Fibroblast of skin of scalp (primary cell): ENCODE measurements around the gene TUBGCP2.
A peak's percentile ranks its signal among the peaks of the same experiment; 100 is the strongest.
"Not testable (repeated sequence)": the region's sequence is repeated elsewhere in the genome, so short reads cannot be mapped to it uniquely, and the experiment has no call there.

Experiments used
- DNase-seq: peaks from one replicate; pipeline ENCODE4 v3.0.0-alpha.2; 2013

The TUBGCP2 gene

GRCh38 chr10:133324198-133324792 is 15.6 kb upstream of the TUBGCP2 start:
- DNase-seq, result peak; percentile 34

GRCh38 chr10:133322064-133322709 is 13.5 kb upstream of the TUBGCP2 start:
- not testable (repeated sequence) for DNase-seq

GRCh38 chr10:133320852-133321422 is 12.3 kb upstream of the TUBGCP2 start:
- not testable (repeated sequence) for DNase-seq

GRCh38 chr10:133318494-133319127 is 9.9 kb upstream of the TUBGCP2 start:
- peak; percentile 50 for DNase-seq

GRCh38 chr10:133316732-133317131 is 8.1 kb upstream of the TUBGCP2 start:
- no peak for DNase-seq

GRCh38 chr10:133316266-133316665 is 7.6 kb upstream of the TUBGCP2 start:
- DNase-seq, result no peak

- DNase-seq, result no peak
Measured at GRCh38 chr10:133315847-133316246, 7.2 kb upstream of the TUBGCP2 start.

- DNase-seq, result no peak
Measured at GRCh38 chr10:133314911-133315310, 6.2 kb upstream of the TUBGCP2 start.

GRCh38 chr10:133313192-133313591 is 4.5 kb upstream of the TUBGCP2 start:
- DNase-seq, result no peak

- DNase-seq, result no peak
Measured at GRCh38 chr10:133312769-133313145, 4.1 kb upstream of the TUBGCP2 start.

GRCh38 chr10:133312016-133312768 is 3.5 kb upstream of the TUBGCP2 start:
- no peak for DNase-seq

- no peak for DNase-seq
Measured at GRCh38 chr10:133311570-133311969, 2.9 kb upstream of the TUBGCP2 start.

GRCh38 chr10:133310789-133311188 is 2.1 kb upstream of the TUBGCP2 start:
- no peak for DNase-seq

- DNase-seq, result no peak
Measured at GRCh38 chr10:133310399-133310755, 1.7 kb upstream of the TUBGCP2 start.

GRCh38 chr10:133309720-133310398 is 1.2 kb upstream of the TUBGCP2 start:
- DNase-seq, result no peak

- DNase-seq, result peak; percentile 90
Measured at GRCh38 chr10:133309100-133309719, 538 bp upstream of the TUBGCP2 start.

GRCh38 chr10:133307776-133308420 is 774 bp downstream of the TUBGCP2 start:
- DNase-seq, result peak; percentile 31

- no peak for DNase-seq
Measured at GRCh38 chr10:133306941-133307379, 1.7 kb downstream of the TUBGCP2 start.

- no peak for DNase-seq
Measured at GRCh38 chr10:133306097-133306476, 2.6 kb downstream of the TUBGCP2 start.

GRCh38 chr10:133303206-133303605 is 5.5 kb downstream of the TUBGCP2 start:
- DNase-seq, result no peak

GRCh38 chr10:133302230-133302629 is 6.4 kb downstream of the TUBGCP2 start:
- DNase-seq, result no peak
